GM19193 (cell line): ENCODE results near the gene FBXO40.

ENCODE experiments used
- POLR2A ChIP-seq: IDR thresholded peaks from 4 replicates; pipeline ENCODE4 v1.6.1; 2011; ENCODE audit not compliant: insufficient read depth, insufficient read length; ENCODE audit errors: extremely low read depth

FBXO40 gene

GRCh38 chr3:121598564-121598963 is 5.4 kb downstream of the FBXO40 start:
- TF ChIP-seq POLR2A = no peak

- no peak for TF ChIP-seq POLR2A
Measured at GRCh38 chr3:121601212-121601812, 8.1 kb downstream of the FBXO40 start.

GRCh38 chr3:121604759-121605158 is 11.6 kb downstream of the FBXO40 start:
- no peak for TF ChIP-seq POLR2A

DNA sequence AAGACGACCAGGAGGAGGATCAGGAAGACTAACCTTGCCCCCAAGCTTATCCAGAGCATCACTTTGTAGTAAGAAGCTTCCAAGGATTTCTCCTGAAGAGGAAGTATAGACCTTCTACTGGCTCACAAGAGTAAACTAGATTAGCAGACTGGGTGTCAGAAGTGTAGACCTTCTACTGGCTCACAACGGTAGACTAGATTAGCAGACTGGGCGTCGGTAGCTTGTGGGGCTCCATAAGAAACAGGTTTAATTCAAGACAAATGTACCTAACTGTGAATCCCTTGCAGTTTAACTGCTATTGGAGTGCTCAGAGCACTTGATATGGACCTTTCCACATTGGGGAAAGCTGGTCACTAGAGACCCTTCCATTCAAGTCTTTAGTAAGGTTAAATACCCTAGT is 12.9 kb downstream of the FBXO40 start:
- no peak for TF ChIP-seq POLR2A

GRCh38 chr3:121619691-121620090 is 26.5 kb downstream of the FBXO40 start:
- TF ChIP-seq POLR2A = no peak

GRCh38 chr3:121621491-121621890 is 28.3 kb downstream of the FBXO40 start:
- no peak for TF ChIP-seq POLR2A

- no peak for TF ChIP-seq POLR2A
Measured at GRCh38 chr3:121624147-121624899, 31.1 kb downstream of the FBXO40 start.

DNA sequence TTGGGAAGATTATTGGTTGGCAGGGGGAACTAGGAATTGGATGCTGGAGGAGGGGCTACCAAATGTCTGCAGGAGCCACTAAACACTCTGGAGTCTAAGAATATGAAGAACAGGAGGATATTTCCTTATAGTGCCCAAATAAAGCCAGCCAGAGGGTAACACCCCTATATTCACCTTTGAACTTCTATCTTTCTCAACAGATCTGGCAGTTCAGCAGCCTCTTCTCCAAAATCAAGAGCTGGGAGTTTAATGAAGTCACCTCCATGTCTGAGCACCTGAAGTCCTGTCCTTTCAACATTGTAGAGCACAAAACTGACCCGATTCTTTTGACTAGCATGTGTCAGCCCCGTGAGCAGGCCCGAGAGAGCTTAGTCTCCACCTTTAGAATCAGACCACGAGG is 33.3 kb downstream of the FBXO40 start:
- TF ChIP-seq POLR2A = no peak

GRCh38 chr3:121627211-121627610 is 34.0 kb downstream of the FBXO40 start:
- no peak for TF ChIP-seq POLR2A

GRCh38 chr3:121627622-121628021 is 34.4 kb downstream of the FBXO40 start:
- no peak for TF ChIP-seq POLR2A

DNA sequence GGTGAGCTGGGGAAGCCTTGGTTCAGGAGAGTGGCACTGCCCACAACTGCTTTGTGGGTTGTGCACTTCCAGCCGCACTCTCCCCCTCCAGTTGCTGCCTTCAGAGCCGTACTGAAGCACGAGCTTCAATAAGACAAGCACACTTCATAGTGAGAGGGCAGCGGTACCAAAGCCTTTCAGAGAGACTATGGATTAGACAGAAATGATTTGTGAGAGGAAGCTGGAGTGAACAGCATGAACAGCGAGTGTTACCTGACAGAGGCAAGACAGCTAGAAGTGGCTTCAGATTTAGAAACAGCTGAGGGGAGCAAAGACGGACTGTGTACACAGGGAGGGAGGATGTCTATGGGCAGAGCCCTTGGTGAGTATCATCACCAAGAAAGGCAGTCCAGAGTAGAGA is 36.4 kb downstream of the FBXO40 start:
- TF ChIP-seq POLR2A = no peak

GRCh38 chr3:121630355-121630754 is 37.2 kb downstream of the FBXO40 start:
- TF ChIP-seq POLR2A = no peak

- no peak for TF ChIP-seq POLR2A
Measured at GRCh38 chr3:121637922-121638321, 44.7 kb downstream of the FBXO40 start.

GRCh38 chr3:121641127-121641526 is 47.9 kb downstream of the FBXO40 start:
- no peak for TF ChIP-seq POLR2A

GRCh38 chr3:121642601-121643314 is 49.6 kb downstream of the FBXO40 start:
- TF ChIP-seq POLR2A = no peak

- no peak for TF ChIP-seq POLR2A
Measured at GRCh38 chr3:121645054-121645453, 51.9 kb downstream of the FBXO40 start.

GRCh38 chr3:121648219-121648958 is 55.2 kb downstream of the FBXO40 start:
- TF ChIP-seq POLR2A = no peak
